PC-9 (cell line): ENCODE measurements around the gene ST6GALNAC3. TPM values are rescaled to one million over a fixed set of nuclear protein-coding genes. Genes with fewer than 3 reads are reported as not detected.

Experiments
- BruUV-seq: library from RNA; stranded (reverse); fragments of 400-500 nt; replicated peaks from 2 replicates; lab custom pipeline; 2021; lab: Mats Ljungman, UMichigan
- CTCF ChIA-PET: fragments of 300-600 bp; sonication (Branson Sonifier 250); formaldehyde crosslinking; loops from one replicate; lab custom pipeline; 2022; ENCODE audit warnings: antibody characterized with exemption; lab: Charles Lee
- POLR2A ChIA-PET: fragments of 300-600 bp; sonication (Branson Sonifier 250); formaldehyde crosslinking; loops from one replicate; lab custom pipeline; 2022; ENCODE audit warnings: antibody characterized with exemption; ENCODE audit not compliant: unreplicated experiment; lab: Charles Lee
- DNase-seq, 2 experiments: peaks; one replicate each; pipeline versions ENCODE4 v3.0.0 to v3.0.0-alpha.2; 2015 to 2022; ENCODE audit warnings: mixed read lengths in 1 of 2
- H2AFZ ChIP-seq: fragments of 200-600 bp; sonication (generic); 2 replicates; pipeline ENCODE4 v1.8.1; 2017; ENCODE audit warnings: antibody characterized with exemption
- H3F3A ChIP-seq: fragments of 200-600 bp; sonication (generic); 2 replicates; pipeline ENCODE4 v1.8.1; 2017; ENCODE audit warnings: antibody characterized with exemption, mild to moderate bottlenecking, low read depth; ENCODE audit not compliant: insufficient read depth
- H3K27ac ChIP-seq: fragments of 200-600 bp; sonication (generic); 2 replicates; pipeline ENCODE4 v1.6.1; 2016; ENCODE audit warnings: mixed run types
- H3K27me3 ChIP-seq: fragments of 200-600 bp; sonication (generic); 2 replicates; pipeline ENCODE4 v1.6.1; 2016; ENCODE audit warnings: low read depth, mixed run types; ENCODE audit not compliant: insufficient read depth
- H3K36me3 ChIP-seq: fragments of 200-600 bp; sonication (generic); 2 replicates; pipeline ENCODE4 v1.6.1; 2016; ENCODE audit warnings: low read depth, mixed run types
- H3K4me1 ChIP-seq: fragments of 200-600 bp; sonication (generic); replicated peaks from 2 replicates; pipeline ENCODE4 v1.6.1; 2016; ENCODE audit warnings: mixed run types; ENCODE audit not compliant: insufficient read depth
- H3K4me2 ChIP-seq: fragments of 200-600 bp; sonication (generic); 2 replicates; pipeline ENCODE4 v1.6.1; 2017; ENCODE audit warnings: mixed run types
- H3K4me3 ChIP-seq: fragments of 200-600 bp; sonication (generic); 2 replicates; pipeline ENCODE4 v1.6.1; 2016; ENCODE audit warnings: mixed run types
- H3K79me2 ChIP-seq: fragments of 200-600 bp; sonication (generic); 2 replicates; pipeline ENCODE4 v1.6.1; 2017; ENCODE audit warnings: low read depth, mixed run types
- H3K9me2 ChIP-seq: fragments of 200-600 bp; sonication (generic); 2 replicates; pipeline ENCODE4 v1.8.1; 2017; ENCODE audit warnings: mild to moderate bottlenecking; ENCODE audit not compliant: insufficient read depth
- H3K9me3 ChIP-seq: fragments of 200-600 bp; sonication (generic); 2 replicates; pipeline ENCODE4 v1.8.1; 2016; ENCODE audit warnings: low read depth; ENCODE audit not compliant: insufficient read depth
- H4K20me1 ChIP-seq: fragments of 200-600 bp; sonication (generic); 2 replicates; pipeline ENCODE4 v1.8.1; 2017; ENCODE audit not compliant: insufficient read depth
- EZH2 ChIP-seq: fragments of 200-600 bp; sonication (generic); IDR thresholded peaks from 2 replicates; pipeline ENCODE4 v1.8.0; 2017; ENCODE audit warnings: antibody characterized with exemption, low read depth
- intact Hi-C: fragments of 100-400 bp; cut with micrococcal nuclease; formaldehyde crosslinking; loops from one replicate; pipeline ENCODE4 v1.10.0; 2022; ENCODE audit not compliant: unreplicated experiment
- total RNA-seq: library from RNA; stranded (reverse); gene quantifications from 2 replicates; pipeline ENCODE4 v1.2.3, GENCODE V29; 2021
- TF ChIP-seq, protein P1 (sequence below): fragments of 200-600 bp; sonication (generic); conservative IDR thresholded peaks from 2 replicates; pipeline ENCODE4 v1.6.1; 2017; ENCODE audit warnings: mixed run types, antibody characterized with exemption, mild to moderate bottlenecking, moderate library complexity

Gene ST6GALNAC3
- total RNA-seq, 1 experiment from 2014 or later, result 0.04 TPM

DNA sequence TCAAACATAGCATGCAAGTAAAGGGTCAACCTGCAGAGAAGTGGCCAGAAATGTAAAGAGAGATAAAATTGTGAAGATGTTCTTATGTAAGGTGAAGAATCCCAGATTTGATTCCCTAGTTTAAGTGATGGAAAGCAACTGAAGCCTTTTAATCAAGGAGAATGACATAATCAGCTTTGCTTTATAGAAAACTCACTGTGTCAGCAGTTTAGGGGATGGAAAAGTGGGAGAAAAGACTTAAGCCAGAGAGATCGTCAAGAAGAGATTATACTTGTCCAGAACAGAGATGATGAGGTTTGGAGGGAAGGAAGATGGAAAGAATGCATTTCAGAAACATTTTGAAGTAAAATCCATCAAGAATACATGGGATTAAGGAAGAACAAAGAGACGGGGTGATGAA lies 517.4 kb downstream of the ST6GALNAC3 start:
- POLR2A ChIA-PET, result no interaction called here
- H3K36me3 ChIP-seq, result no peaks in the 10 kb centered on the region
- H4K20me1 ChIP-seq, result no peaks in the 10 kb centered on the region
- no TSS peak for BruUV-seq
- H3K4me3 ChIP-seq, result no peak overlapping the region
- H3K4me1 ChIP-seq, result peaks cover 8% of the 10 kb centered on the region; the same call in 1 of the 2 replicates
- TF ChIP-seq, protein P1, sequence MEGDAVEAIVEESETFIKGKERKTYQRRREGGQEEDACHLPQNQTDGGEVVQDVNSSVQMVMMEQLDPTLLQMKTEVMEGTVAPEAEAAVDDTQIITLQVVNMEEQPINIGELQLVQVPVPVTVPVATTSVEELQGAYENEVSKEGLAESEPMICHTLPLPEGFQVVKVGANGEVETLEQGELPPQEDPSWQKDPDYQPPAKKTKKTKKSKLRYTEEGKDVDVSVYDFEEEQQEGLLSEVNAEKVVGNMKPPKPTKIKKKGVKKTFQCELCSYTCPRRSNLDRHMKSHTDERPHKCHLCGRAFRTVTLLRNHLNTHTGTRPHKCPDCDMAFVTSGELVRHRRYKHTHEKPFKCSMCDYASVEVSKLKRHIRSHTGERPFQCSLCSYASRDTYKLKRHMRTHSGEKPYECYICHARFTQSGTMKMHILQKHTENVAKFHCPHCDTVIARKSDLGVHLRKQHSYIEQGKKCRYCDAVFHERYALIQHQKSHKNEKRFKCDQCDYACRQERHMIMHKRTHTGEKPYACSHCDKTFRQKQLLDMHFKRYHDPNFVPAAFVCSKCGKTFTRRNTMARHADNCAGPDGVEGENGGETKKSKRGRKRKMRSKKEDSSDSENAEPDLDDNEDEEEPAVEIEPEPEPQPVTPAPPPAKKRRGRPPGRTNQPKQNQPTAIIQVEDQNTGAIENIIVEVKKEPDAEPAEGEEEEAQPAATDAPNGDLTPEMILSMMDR, result no peak
- TF ChIP-seq EZH2, result no peak
- H3K9me3 ChIP-seq, result no peaks in the 10 kb centered on the region
- no peak for DNase-seq
- no peak overlapping the region for H2AFZ ChIP-seq
- H3K27me3 ChIP-seq, result no peaks in the 10 kb centered on the region
- H3F3A ChIP-seq, result no peaks in the 10 kb centered on the region
- H3K79me2 ChIP-seq, result no peaks in the 10 kb centered on the region
- H3K27ac ChIP-seq, result no peak overlapping the region
- CTCF ChIA-PET, result no interaction called here
- intact Hi-C loops, result no loop called here
- no peak overlapping the region for H3K4me2 ChIP-seq
- no peaks in the 10 kb centered on the region for H3K9me2 ChIP-seq

DNA sequence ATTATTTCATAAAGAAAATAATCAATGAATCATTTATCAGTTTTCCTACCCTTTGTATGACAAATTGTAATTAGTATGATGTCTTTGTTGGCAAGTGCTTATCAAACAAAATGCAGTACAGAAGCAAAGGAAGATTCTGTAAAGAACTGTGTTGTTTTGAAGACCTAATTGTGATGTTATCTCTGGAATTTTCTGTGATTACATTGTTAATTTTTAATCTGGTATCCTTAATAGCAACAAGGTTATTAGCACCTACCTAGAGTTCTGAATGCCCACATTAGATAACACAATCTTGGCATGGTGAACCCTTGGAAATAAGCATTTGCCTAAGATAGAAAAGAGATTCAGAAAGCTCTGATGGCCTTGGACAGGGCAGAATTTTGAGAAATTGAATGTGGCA lies 518.6 kb downstream of the ST6GALNAC3 start:
- Histone ChIP-seq H3K36me3 (no peaks in the 10 kb centered on the region), H3F3A (no peaks in the 10 kb centered on the region), H3K9me3 (no peaks in the 10 kb centered on the region), H3K27me3 (peaks cover 8% of the 10 kb centered on the region; the same call in 1 of the 2 replicates), H3K4me2 (no peak overlapping the region), H2AFZ (no peak overlapping the region), H4K20me1 (no peaks in the 10 kb centered on the region), H3K4me3 (no peak overlapping the region), H3K4me1 (peaks cover 8% of the 10 kb centered on the region; the same call in 1 of the 2 replicates), H3K79me2 (no peaks in the 10 kb centered on the region), H3K9me2 (no peaks in the 10 kb centered on the region), H3K27ac (no peak overlapping the region)
- CTCF ChIA-PET, result no interaction called here
- TF ChIP-seq, protein P1, result no peak
- TF ChIP-seq EZH2, result no peak
- no peak for DNase-seq
- BruUV-seq, result no TSS peak
- POLR2A ChIA-PET, result no interaction called here
- intact Hi-C loops, result no loop called here

DNA sequence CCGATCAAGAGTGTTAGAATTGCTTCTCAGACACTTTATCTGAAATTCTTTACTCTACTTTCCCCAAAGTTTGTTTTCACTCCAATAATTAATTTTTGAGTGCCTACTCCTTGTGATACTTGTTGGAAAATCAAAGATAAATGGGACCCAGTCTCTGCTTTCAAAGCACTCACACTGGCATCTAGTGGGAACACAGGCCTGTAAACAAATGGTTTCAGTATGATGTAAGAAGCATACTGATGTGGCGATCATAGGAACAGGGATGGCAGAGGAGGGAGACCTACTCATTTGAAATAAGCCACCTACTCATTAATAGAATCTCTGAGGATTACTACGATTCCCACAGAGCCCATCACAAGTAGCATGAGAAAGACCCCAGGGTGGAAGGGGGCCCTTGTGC lies 519.1 kb downstream of the ST6GALNAC3 start:
- intact Hi-C loops, result no loop called here
- Histone ChIP-seq H3K27ac (no peak overlapping the region), H3K36me3 (no peaks in the 10 kb centered on the region), H3F3A (no peaks in the 10 kb centered on the region), H3K9me3 (no peaks in the 10 kb centered on the region), H4K20me1 (no peaks in the 10 kb centered on the region), H3K4me1 (peaks cover 8% of the 10 kb centered on the region; the same call in 1 of the 2 replicates), H3K9me2 (no peaks in the 10 kb centered on the region), H2AFZ (no peak overlapping the region), H3K27me3 (peaks cover 8% of the 10 kb centered on the region; the same call in 1 of the 2 replicates), H3K79me2 (no peaks in the 10 kb centered on the region), H3K4me3 (no peak overlapping the region), H3K4me2 (no peak overlapping the region)
- no peak for DNase-seq
- POLR2A ChIA-PET, result no interaction called here
- no TSS peak for BruUV-seq
- CTCF ChIA-PET, result no interaction called here
- no peak for TF ChIP-seq EZH2
- TF ChIP-seq, protein P1, result no peak
